HG03139 (cell line): ENCODE measurements around the gene TARBP1.

Source experiments
- ATAC-seq: cut with Tn5 transposase; IDR thresholded peaks from one replicate; pipeline ENCODE4 v1.9.1; 2021; ENCODE audit not compliant: unreplicated experiment

TARBP1 gene

GRCh38 chr1:234355782-234356510 is 123.0 kb downstream of the TARBP1 start:
- no peak for ATAC-seq

GRCh38 chr1:234348964-234349363 is 130.0 kb downstream of the TARBP1 start:
- no peak for ATAC-seq

GRCh38 chr1:234345237-234345636 is 133.7 kb downstream of the TARBP1 start:
- no peak for ATAC-seq

- ATAC-seq, result no peak
Observed at GRCh38 chr1:234342774-234343173, 136.2 kb downstream of the TARBP1 start.
